Measurements from ENCODE around the gene CCDC12.

DNA sequence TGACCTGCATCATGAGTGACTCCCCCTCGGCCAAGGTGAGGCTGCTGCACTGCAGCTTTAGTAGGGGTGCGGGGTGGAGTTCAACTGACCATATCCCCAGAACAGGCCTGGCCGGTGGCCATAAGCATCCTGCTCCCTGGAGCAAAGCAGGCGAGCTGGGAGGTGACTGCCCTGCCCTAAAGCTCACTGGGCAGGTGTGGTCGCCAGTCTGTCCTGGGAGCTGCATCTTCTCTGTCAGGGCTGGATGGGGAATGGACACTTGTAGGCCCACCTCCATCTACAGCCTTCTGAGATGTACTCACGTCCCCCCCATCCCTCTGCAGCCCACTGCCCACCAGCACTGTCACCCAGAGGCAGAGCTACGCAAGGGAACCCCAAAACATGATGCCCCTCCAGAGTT, 17.4 kb upstream of the CCDC12 start:
- TF ChIP-seq POLR2A (IDR thresholded peaks at IDR 0.05) = no peak
- TF ChIP-seq, protein P1, sequence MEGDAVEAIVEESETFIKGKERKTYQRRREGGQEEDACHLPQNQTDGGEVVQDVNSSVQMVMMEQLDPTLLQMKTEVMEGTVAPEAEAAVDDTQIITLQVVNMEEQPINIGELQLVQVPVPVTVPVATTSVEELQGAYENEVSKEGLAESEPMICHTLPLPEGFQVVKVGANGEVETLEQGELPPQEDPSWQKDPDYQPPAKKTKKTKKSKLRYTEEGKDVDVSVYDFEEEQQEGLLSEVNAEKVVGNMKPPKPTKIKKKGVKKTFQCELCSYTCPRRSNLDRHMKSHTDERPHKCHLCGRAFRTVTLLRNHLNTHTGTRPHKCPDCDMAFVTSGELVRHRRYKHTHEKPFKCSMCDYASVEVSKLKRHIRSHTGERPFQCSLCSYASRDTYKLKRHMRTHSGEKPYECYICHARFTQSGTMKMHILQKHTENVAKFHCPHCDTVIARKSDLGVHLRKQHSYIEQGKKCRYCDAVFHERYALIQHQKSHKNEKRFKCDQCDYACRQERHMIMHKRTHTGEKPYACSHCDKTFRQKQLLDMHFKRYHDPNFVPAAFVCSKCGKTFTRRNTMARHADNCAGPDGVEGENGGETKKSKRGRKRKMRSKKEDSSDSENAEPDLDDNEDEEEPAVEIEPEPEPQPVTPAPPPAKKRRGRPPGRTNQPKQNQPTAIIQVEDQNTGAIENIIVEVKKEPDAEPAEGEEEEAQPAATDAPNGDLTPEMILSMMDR (IDR thresholded peaks at IDR 0.05) = no peak
- TF ChIP-seq EP300 (IDR thresholded peaks at IDR 0.05) = no peak
- TF ChIP-seq POLR2AphosphoS5 (IDR thresholded peaks at IDR 0.05) = no peak

Measured in suprapubic skin (tissue), 4 donors.